GM12892 (cell line): ENCODE measurements around the gene CTNND2.

ENCODE experiments used
- POLR2A ChIP-seq: IDR thresholded peaks from 2 replicates; pipeline ENCODE4 v1.6.1; 2011; ENCODE audit warnings: low read depth, low read length, control low read depth
- POLR2AphosphoS5 ChIP-seq: IDR thresholded peaks from 2 replicates; pipeline ENCODE4 v1.6.1; 2011; ENCODE audit warnings: low read depth, low read length, control low read depth

- TF ChIP-seq POLR2A (no peak), POLR2AphosphoS5 (no peak)
Observed at GRCh38 chr5:11364531-11364930, 539.7 kb downstream of the CTNND2 start.
